ENCODE measurements around the gene NF1.
"Not testable (repeated sequence)": the region's sequence is repeated elsewhere in the genome, so short reads cannot be mapped to it uniquely, and the experiment has no call there.

The NF1 gene

GRCh38 chr17:31178951-31179350, 84.2 kb downstream of the NF1 start:
- not testable (repeated sequence) for DNase-seq (ENCODE audit: low read depth)

- no peak for DNase-seq (ENCODE audit: low read depth)
Measured at GRCh38 chr17:31195305-31195704, 100.5 kb downstream of the NF1 start.

GRCh38 chr17:31198026-31198425, 103.2 kb downstream of the NF1 start:
- no peak for DNase-seq (ENCODE audit: low read depth)

GRCh38 chr17:31198666-31199065, 103.9 kb downstream of the NF1 start:
- not testable (repeated sequence) for DNase-seq (ENCODE audit: low read depth)

GRCh38 chr17:31200287-31200686, 105.5 kb downstream of the NF1 start:
- DNase-seq (ENCODE audit: low read depth), result no peak

GRCh38 chr17:31202968-31203367, 108.2 kb downstream of the NF1 start:
- DNase-seq (ENCODE audit: low read depth), result no peak

- no peak for DNase-seq (ENCODE audit: low read depth)
Measured at GRCh38 chr17:31211352-31212012, 116.7 kb downstream of the NF1 start.

GRCh38 chr17:31216031-31216751, 121.4 kb downstream of the NF1 start:
- no peak for DNase-seq (ENCODE audit: low read depth)

- DNase-seq (ENCODE audit: low read depth), result no peak
Measured at GRCh38 chr17:31224366-31224765, 129.6 kb downstream of the NF1 start.

- DNase-seq (ENCODE audit: low read depth), result no peak
Measured at GRCh38 chr17:31225831-31226230, 131.1 kb downstream of the NF1 start.

- DNase-seq (ENCODE audit: low read depth), result no peak
Measured at GRCh38 chr17:31226373-31226772, 131.6 kb downstream of the NF1 start.

- no peak for DNase-seq (ENCODE audit: low read depth)
Measured at GRCh38 chr17:31226950-31227349, 132.2 kb downstream of the NF1 start.

GRCh38 chr17:31231852-31232251, 137.1 kb downstream of the NF1 start:
- no peak for DNase-seq (ENCODE audit: low read depth)

- no peak for DNase-seq (ENCODE audit: low read depth)
Measured at GRCh38 chr17:31235110-31235509, 140.3 kb downstream of the NF1 start.

GRCh38 chr17:31236137-31236536, 141.4 kb downstream of the NF1 start:
- DNase-seq (ENCODE audit: low read depth), result no peak

GRCh38 chr17:31236712-31237111, 141.9 kb downstream of the NF1 start:
- DNase-seq (ENCODE audit: low read depth), result no peak

- DNase-seq (ENCODE audit: low read depth), result no peak
Measured at GRCh38 chr17:31241116-31241515, 146.3 kb downstream of the NF1 start.

- no peak for DNase-seq (ENCODE audit: low read depth)
Measured at GRCh38 chr17:31248986-31249834, 154.4 kb downstream of the NF1 start.

- DNase-seq (ENCODE audit: low read depth), result no peak
Measured at GRCh38 chr17:31249835-31250141, 155.0 kb downstream of the NF1 start.

- DNase-seq (ENCODE audit: low read depth), result no peak
Measured at GRCh38 chr17:31250229-31250628, 155.5 kb downstream of the NF1 start.

- DNase-seq (ENCODE audit: low read depth), result no peak
Measured at GRCh38 chr17:31251105-31251969, 156.6 kb downstream of the NF1 start.

- DNase-seq (ENCODE audit: low read depth), result no peak
Measured at GRCh38 chr17:31251970-31252328, 157.2 kb downstream of the NF1 start.
